ENCODE data around the gene RPL38. TPM values are rescaled to one million over a fixed set of nuclear protein-coding genes. Genes with fewer than 3 reads are reported as not detected.

RPL38 gene
- polyA plus RNA-seq, 2 of the 4 experiments (the other 2 are of a cell fraction): 3,205 to 4,133 TPM

- TF ChIP-seq HMGXB4 (CRISPR knock-in tag; IDR thresholded peaks at IDR 0.05; ENCODE audit: borderline replicate concordance): no peak
- no peak for TF ChIP-seq ATOH8 (CRISPR knock-in tag; IDR thresholded peaks at IDR 0.05; ENCODE audit: low read depth)
- TF ChIP-seq TP53 (CRISPR knock-in tag; IDR thresholded peaks at IDR 0.05): no peak
- TF ChIP-seq SREBF2 (IDR thresholded peaks at IDR 0.05): no peak
- no peak for TF ChIP-seq EHMT2 (IDR thresholded peaks at IDR 0.05; ENCODE audit: low read depth)
- TF ChIP-seq KDM5A (IDR thresholded peaks at IDR 0.05): no peak
- TF ChIP-seq USF2 (IDR thresholded peaks at IDR 0.05): no peak
- no peak for TF ChIP-seq GATA3 (IDR thresholded peaks at IDR 0.05; ENCODE audit: borderline replicate concordance)
- no peak for TF ChIP-seq JUN (IDR thresholded peaks at IDR 0.05)
- TF ChIP-seq FOSB (CRISPR knock-in tag; IDR thresholded peaks at IDR 0.05): no peak
- TF ChIP-seq E2F6 (IDR thresholded peaks at IDR 0.05; ENCODE audit: borderline replicate concordance, low read depth): no peak
- TF ChIP-seq RNF2 (IDR thresholded peaks at IDR 0.05; ENCODE audit: borderline replicate concordance, low read depth): no peak
Observed at GRCh38 chr17:74222399-74222798, 18.9 kb downstream of the RPL38 start (continued).

- ATAC-seq: no peak
- Histone ChIP-seq H3K27ac (no peak overlapping the region), H3K4me3 (no peak overlapping the region), H3K4me1 (0 out of 3 replicates have a peak, but pooled peaks cover 6% of the 10 kb centered on the region), H3K9me3 (no peaks in the 10 kb centered on the region), H3K4me2 (no peak overlapping the region)
- WGBS (ENCODE audit: missing lambda C conversion rate): 80% methylated on average over 14 of the region's 14 CpGs
- FAIRE-seq: no peak
- ChIA-PET CTCF (interaction anchor here (1.0 to 4.4 kb wide), 3 partner anchors 8 to 155 kb away, joined by 3 to 20 read pairs (median 5); no protein-coding TSS in a partner anchor), POLR2A (no interaction called here)
- DNase-seq (ENCODE audit: low read depth in 1 of 2, low spot score in 1 of 2): no peak
- TF ChIP-seq RNF2 (IDR thresholded peaks at IDR 0.05; ENCODE audit: borderline replicate concordance, low read depth) (no peak), BHLHE40 (IDR thresholded peaks at IDR 0.05; ENCODE audit: low read depth, low read length) (no peak), RAD21 (conservative IDR thresholded peaks at IDR 0.05 in 1 of 2, IDR thresholded peaks at IDR 0.05 in 1 of 2) (no peak), POLR2A (IDR thresholded peaks at IDR 0.05; ENCODE audit: low read length) (no peak), RCOR1 (IDR thresholded peaks at IDR 0.05; ENCODE audit: low read depth, low read length) (no peak), JUNB (IDR thresholded peaks at IDR 0.05) (no peak), JUN (IDR thresholded peaks at IDR 0.05) (no peak), PHF8 (IDR thresholded peaks at IDR 0.05; ENCODE audit: borderline replicate concordance, low read depth) (no peak), ZNF302 (CRISPR knock-in tag; IDR thresholded peaks at IDR 0.05) (no peak), HMGXB4 (CRISPR knock-in tag; IDR thresholded peaks at IDR 0.05; ENCODE audit: borderline replicate concordance) (no peak), RARB (CRISPR knock-in tag; IDR thresholded peaks at IDR 0.05) (no peak), SREBF2 (IDR thresholded peaks at IDR 0.05) (no peak), E2F6 (IDR thresholded peaks at IDR 0.05; ENCODE audit: borderline replicate concordance, low read depth) (no peak), EHMT2 (IDR thresholded peaks at IDR 0.05; ENCODE audit: low read depth) (no peak), SMC3 (IDR thresholded peaks at IDR 0.05) (no peak), BCL3 (IDR thresholded peaks at IDR 0.05) (no peak)
Observed at GRCh38 chr17:74223901-74224300, 20.4 kb downstream of the RPL38 start.

Measured in A549 (cell line).